Measurements from ENCODE around the gene TTC21A.
A peak's percentile ranks its signal among the peaks of the same experiment; 100 is the strongest.

The TTC21A gene

DNA sequence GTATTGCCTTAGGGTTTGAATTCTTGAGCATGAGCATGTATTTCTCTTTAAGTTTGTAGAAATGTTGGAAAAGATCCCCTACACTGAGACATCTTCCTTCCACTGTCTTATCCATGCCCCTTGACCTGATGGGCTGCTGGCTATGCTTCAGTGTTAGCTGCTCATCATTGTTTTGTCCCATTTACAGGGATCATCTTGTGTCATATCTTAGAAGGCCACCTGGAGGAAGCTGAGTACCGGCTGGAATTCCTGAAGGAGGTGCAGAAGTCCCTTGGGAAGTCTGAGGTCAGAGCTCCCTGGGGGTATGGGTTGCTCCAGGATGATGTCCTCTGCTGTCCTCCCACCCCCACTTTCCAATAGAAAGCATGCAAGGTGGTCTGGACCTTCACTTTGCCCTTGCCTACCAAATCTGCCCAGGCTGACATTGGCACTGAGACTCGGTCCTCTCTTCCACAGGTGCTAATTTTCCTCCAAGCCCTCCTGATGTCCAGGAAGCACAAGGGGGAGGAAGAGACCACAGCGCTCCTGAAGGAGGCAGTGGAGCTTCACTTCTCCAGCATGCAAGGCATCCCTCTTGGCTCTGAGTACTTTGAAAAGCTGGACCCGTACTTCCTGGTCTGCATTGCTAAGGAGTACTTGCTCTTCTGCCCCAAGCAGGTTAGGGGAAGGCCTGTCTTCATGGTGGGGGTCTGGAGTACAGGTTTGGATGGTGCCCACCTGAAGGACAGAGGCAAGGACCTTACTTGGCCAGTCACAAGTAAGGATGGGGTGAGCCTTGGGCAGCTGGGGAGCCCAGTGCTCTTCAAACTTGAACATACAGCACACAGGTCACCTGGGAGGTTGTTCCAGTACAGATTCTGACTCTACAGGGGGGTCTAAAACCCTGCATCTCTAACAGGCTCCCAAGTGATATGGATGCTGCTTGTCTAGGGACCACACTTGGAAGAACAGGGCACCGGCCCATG is 17.7 kb downstream of the TTC21A start:
- Histone ChIP-seq H3K27ac (no peak overlapping the region), H3K27me3 (ENCODE audit: insufficient read depth, low read depth, severe bottlenecking) (no peaks in the 10 kb centered on the region), H3K36me3 (no peaks in the 10 kb centered on the region), H3K9me3 (ENCODE audit: severe bottlenecking) (no peaks in the 10 kb centered on the region), H3K4me3 (ENCODE audit: low read depth, low read length) (no peak overlapping the region)
- peak; percentile 40 for DNase-seq
- TF ChIP-seq, protein P1, sequence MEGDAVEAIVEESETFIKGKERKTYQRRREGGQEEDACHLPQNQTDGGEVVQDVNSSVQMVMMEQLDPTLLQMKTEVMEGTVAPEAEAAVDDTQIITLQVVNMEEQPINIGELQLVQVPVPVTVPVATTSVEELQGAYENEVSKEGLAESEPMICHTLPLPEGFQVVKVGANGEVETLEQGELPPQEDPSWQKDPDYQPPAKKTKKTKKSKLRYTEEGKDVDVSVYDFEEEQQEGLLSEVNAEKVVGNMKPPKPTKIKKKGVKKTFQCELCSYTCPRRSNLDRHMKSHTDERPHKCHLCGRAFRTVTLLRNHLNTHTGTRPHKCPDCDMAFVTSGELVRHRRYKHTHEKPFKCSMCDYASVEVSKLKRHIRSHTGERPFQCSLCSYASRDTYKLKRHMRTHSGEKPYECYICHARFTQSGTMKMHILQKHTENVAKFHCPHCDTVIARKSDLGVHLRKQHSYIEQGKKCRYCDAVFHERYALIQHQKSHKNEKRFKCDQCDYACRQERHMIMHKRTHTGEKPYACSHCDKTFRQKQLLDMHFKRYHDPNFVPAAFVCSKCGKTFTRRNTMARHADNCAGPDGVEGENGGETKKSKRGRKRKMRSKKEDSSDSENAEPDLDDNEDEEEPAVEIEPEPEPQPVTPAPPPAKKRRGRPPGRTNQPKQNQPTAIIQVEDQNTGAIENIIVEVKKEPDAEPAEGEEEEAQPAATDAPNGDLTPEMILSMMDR (IDR thresholded peaks at IDR 0.05; ENCODE audit: low read depth, low read length) = peak; percentile 76

- no peak for DNase-seq
- no peak overlapping the region for H3K27ac ChIP-seq
- no peaks in the 10 kb centered on the region for H3K9me3 ChIP-seq (ENCODE audit: severe bottlenecking)
- no peak overlapping the region for H3K4me3 ChIP-seq (ENCODE audit: low read depth, low read length)
- H3K27me3 ChIP-seq (ENCODE audit: insufficient read depth, low read depth, severe bottlenecking) = no peaks in the 10 kb centered on the region
- no peaks in the 10 kb centered on the region for H3K36me3 ChIP-seq
- TF ChIP-seq, protein P1 (IDR thresholded peaks at IDR 0.05; ENCODE audit: low read depth, low read length) = no peak
These were observed 18.5 kb downstream of the TTC21A start for GRCh38 chr3:39125841-39126500.

GRCh38 chr3:39126532-39127071 is 19.1 kb downstream of the TTC21A start:
- TF ChIP-seq, protein P1 (IDR thresholded peaks at IDR 0.05; ENCODE audit: low read depth, low read length) = peak; percentile 76
- Histone ChIP-seq H3K27me3 (ENCODE audit: insufficient read depth, low read depth, severe bottlenecking) (no peaks in the 10 kb centered on the region), H3K9me3 (ENCODE audit: severe bottlenecking) (no peaks in the 10 kb centered on the region), H3K36me3 (no peaks in the 10 kb centered on the region), H3K27ac (no peak overlapping the region), H3K4me3 (ENCODE audit: low read depth, low read length) (no peak overlapping the region)
- peak; percentile 71 for DNase-seq

- H3K27ac ChIP-seq = no peak overlapping the region
These were observed 19.9 kb downstream of the TTC21A start for GRCh38 chr3:39127269-39127907.

DNA sequence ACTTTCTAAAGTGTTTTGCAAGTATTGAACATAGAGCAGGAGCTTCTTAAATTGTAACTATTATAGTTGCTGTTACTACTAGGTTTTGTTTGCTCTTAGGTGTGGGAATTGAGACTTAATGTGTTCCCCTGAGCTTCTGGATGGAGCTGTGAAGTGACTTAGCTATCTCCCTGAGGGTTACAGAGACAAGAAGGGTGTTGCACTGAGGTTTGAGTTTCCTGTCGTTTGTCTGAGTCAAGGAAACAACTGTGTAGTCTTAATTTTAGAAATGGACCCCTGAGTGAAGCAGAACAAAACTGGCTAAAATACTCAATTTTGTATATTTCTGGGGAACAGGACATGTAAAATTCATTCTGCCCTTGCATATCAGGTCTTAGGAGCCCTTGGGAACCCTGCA is 20.4 kb downstream of the TTC21A start:
- Histone ChIP-seq H3K36me3 (no peaks in the 10 kb centered on the region), H3K4me3 (ENCODE audit: low read depth, low read length) (no peak overlapping the region), H3K9me3 (ENCODE audit: severe bottlenecking) (no peaks in the 10 kb centered on the region), H3K27ac (no peak overlapping the region), H3K27me3 (ENCODE audit: insufficient read depth, low read depth, severe bottlenecking) (no peaks in the 10 kb centered on the region)
- TF ChIP-seq, protein P1 (IDR thresholded peaks at IDR 0.05; ENCODE audit: low read depth, low read length) = no peak
- DNase-seq = no peak

More at GRCh38 chr3:39127269-39127907, 19.9 kb downstream of the TTC21A start:
- Histone ChIP-seq H3K4me3 (ENCODE audit: low read depth, low read length) (no peak overlapping the region), H3K27me3 (ENCODE audit: insufficient read depth, low read depth, severe bottlenecking) (no peaks in the 10 kb centered on the region), H3K9me3 (ENCODE audit: severe bottlenecking) (no peaks in the 10 kb centered on the region), H3K36me3 (no peaks in the 10 kb centered on the region)
- DNase-seq = no peak
- TF ChIP-seq, protein P1 (IDR thresholded peaks at IDR 0.05; ENCODE audit: low read depth, low read length) = no peak

All from WERI-Rb-1 (cell line).